CD4-positive, alpha-beta T cell treated with Interleukin-21 for 1 hour (primary cell): ENCODE data around the gene FSTL3.
A peak's percentile ranks its signal among the peaks of the same experiment; 100 is the strongest.
"Not testable (repeated sequence)": the region's sequence is repeated elsewhere in the genome, so short reads cannot be mapped to it uniquely, and the experiment has no call there.

Experiments
- DNase-seq: peaks from one replicate; pipeline ENCODE4 v3.0.0-alpha.2; 2020

FSTL3 gene

DNA sequence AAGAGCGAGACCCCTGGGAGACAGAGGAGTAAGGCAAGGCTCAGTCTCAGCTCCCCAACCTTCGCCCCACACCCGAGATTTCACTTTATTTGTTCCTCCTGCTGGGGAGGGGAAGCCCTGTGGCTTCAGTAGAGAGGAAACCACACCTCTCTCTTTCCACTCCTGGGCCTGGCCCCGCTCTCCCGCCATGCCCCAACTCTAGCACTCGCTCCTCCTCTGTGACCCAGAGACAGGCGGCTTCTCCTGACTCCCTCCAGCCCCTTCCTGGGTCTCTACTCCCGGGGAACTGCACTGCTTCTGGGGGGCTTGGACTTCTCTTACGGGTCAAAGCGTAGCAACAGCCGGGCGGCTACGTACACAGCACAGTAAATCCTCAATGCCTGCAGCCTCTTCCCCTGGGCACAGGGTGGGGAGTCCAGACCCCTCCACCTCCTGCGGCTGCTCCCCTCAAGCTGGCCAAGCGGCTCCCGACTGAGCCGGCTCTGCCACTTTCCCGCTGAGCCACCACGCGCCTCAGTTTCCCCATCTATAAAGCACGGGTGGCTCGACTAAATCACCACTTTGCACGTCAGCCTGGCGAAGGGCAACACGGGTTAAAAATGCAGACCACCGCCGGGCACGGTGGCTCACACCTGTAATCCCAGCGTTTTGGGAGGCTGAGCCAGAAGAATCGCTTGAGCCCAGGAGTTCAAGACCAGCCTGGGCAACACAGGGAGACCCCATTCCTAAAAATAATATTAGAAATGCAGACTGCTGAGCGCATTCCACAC lies 14.6 kb upstream of the FSTL3 start:
- DNase-seq = peak; percentile 79

DNA sequence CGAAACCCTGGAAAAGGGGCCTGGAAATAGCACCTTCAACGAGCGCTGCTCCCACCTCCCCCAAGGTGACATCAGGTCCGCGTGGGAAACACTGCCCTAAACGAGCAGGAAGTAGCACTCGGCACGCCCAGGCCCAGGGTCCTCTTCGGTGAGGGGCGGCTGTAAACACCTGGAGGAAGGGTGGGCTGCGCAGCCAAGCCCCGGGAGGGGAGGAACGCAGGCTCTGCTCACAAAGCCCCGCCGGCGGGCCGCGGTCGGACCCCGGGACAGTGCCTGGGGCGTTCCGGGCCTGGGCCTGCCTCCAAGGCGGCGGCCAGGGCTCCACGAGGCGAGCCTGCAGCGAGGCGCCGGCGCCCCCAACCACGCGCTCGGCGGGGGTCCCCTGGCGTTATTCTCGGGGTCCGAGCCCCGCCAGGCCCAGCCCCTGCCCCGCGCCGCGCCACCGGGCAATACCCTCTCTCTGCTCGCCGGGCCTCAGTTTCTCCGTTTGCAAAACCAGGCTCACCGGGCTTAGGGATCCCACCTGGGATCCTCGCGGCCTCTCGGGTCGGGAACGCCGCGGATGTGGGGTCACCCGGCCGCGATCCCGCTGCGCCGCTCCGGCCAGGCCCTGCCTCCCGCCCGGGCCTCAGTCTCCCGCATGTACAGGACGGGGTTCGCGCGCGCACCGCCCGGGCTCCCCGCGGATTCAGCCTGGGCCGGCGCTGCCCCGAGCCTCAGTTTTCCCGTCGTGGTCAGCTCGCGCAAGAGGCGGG lies 13.8 kb upstream of the FSTL3 start:
- DNase-seq = peak; percentile 79

DNA sequence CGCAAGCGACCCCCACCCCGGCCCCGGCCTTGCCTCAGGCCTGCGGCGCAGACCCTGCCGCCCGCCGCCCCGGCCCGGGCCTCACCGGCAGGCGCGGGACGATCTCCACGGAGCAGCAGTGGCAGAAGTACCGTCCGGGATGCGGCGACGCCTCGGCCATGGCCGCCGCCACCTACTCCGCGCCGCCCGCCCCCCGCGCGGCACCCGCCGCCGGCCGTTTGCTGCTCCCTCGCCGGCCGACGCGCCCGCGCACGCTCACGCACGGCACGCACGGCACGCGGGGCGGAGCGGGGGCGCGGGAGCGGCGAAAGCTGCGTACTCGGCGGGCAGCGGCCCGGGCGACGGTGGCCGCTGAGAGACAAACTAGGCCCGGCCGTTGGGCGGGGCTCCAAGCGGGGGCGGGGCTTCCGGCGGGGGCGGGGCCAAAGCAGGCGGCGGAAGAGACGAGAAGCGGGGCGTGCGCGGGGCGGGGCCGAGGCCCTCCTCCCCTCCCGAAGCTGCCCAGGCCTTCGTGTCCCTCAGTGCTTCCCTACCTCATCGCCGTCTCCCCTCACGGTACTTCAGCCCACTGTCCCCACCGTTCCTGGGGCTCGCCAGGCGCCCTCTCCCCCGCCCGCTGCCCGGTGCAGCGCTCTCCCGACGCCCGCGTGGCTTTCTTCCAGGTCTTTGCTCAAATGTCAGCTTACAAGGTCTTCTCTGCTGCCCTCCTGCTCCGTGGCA lies 13.1 kb upstream of the FSTL3 start, which contains the start of gene RNF126:
TSS of gene RNF126 (minus strand) at position 253 of the 720 bp plus-strand sequence. CDS start at position 160, 93 bp downstream.
- DNase-seq = peak; percentile 95

DNA sequence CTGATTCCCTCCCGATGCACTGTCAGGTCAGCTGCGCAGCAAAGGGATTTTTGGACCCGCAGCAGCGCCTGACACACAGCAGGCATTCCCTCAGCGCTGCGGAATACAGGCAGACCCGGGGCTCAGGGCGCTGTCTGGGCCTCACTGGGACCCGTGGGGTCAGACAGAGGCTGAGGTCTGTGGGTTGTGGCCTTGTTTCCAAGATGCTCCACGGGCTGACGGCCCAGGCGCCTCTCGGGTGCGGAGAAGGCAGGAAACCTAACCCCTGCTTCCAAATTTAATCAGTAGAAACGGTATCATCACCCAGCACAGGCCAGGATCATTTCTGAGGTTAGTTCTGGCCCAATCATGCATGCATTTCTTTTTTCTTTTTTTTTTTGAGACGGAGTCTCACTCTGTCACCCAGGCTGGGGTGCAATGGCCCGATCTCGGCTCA lies 12.5 kb upstream of the FSTL3 start:
- DNase-seq = no peak

DNA sequence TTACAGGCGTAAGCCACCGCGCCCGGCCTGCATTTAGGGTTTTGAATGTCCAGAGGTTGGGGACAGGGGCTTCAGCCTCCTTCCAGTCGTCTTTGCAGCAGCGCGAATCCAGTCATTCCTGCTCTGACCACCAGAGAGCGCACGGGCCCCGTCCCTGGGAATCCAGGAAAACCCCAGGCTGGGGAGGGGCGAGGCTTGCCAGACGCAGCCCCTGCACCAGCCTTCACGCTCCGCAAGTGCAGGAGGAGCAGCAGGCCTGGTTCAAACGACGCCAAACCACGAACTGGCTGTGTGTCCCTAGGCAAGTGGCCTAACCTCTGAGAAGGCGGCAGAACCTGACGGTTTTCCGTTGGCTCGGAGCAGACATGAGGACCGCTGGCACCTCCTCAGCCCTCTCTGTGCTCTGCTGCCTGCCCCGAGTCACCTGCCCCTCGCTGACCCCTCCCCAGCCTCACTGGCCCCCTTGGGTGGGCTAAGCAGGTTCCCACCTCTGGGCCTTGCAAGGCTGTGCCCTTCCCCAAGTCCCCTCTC lies 11.2 kb upstream of the FSTL3 start:
- DNase-seq = peak; percentile 87

DNA sequence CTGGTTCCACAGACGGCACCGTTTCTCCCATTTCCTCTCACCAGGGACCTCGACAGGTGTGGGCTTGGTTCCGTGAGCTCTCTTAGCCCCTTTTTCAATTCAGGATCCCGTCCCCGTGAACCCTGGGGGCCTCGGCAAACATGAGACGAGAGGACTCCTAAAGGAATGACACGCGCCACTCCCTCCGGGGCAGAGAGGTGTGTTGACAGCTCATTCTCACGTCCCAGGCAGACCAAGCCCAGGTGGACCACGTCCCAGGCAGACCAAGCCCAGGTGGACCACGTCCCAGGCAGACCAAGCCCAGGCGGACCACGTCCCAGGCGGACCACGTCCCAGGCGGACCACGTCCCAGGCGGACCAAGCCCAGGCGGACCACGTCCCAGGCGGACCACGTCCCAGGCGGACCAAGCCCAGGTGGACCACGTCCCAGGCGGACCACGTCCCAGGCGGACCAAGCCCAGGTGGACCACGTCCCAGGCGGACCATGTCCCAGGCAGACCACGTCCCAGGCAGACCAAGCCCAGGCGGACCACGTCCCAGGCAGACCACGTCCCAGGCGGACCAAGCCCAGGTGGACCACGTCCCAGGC lies 9.1 kb upstream of the FSTL3 start:
- not testable (repeated sequence) for DNase-seq

DNA sequence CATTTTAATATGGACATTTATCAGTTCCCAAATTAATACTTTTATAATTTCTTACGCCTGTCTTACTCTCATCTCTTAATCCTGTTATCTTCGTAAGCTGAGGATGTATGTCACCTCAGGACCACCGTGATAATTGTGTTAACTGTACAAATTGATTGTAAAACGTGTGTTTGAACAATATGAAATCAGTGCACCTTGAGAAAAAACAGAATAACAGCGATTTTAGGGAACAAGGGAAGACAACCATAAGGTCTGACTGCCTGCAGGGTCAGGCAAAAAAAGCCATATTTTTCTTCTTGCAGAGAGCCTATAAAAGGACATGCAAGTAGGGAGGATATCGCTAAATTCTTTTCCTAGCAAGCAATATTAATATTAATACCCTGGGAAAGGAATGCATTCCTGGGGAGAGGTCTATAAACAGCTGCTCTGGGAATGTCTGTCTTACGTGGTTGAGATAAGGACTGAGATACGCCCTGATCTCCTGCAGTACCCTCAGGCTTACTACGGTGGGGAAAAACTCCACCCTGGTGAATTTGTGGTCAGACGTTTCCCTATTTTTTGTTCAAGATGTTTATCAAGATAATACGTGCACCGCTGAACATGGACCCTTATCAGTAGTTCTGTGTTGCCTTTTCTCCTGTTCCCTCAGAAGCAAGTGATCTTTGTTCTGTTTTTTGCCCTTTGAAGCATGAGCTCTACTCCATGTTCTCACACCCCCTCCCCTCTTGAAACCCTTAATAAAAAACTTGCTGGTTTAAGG lies 7.3 kb upstream of the FSTL3 start:
- DNase-seq = not testable (repeated sequence)

DNA sequence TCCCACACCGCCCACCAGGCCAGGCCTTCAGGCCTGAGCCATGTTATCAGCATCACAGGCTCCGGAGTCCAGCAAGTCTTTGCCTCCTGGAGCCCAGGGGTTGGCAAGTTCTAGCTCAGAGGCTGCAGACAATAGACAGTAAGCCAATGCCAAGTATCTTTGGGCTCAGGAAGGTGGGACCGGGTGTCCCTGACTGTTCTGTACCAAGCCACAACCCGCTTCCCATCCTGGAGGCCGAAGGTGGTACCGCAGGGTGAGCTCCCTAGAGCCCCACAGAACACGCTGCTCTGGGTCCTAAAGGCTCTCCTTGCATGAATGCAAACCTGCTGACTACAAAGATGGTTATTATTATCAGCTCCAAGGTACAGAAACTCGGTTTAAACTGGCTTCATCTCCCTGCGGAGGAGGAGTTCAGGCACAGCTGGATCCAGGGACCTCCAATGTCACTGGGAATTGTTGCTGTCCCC lies 5.5 kb upstream of the FSTL3 start:
- no peak for DNase-seq

DNA sequence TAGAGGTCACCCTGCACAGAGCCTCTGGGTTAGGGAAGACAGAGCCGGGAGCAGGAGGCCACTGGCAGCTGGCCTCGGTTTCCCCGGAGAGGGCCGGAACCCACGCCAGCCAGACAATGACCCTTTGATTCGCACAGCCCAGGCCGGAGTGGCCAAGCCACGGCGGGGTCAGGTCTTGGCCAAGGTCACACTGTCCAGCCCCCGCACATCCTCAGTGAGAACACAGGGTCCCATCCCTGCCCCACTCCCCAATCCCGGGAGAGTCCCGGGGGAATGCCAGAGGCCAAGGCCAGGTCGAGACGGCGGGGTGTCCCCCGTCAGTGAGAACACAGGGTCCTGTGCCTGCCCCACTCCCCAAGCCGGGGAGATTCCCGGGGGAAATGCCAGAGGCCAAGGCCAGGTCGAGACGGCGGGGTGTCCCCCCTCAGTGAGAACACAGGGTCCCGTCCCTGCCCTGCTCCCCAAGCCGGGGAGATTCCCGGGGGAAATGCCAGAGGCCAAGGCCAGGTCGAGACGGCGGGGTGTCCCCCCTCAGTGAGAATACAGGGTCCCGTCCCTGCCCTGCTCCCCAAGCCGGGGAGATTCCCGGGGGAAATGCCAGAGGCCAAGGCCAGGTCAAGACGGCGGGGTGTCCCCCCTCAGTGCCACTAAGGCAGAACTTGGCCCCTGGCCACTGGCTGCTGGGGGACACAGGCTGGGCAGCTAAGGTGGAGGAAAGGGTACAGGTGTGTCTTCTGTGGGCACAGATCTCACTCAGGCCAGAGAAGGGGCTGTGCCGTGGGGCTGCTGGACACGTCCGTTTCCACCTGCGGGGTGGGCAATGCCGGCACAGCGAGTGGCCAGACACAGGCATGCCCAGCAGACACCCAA lies 1.7 kb upstream of the FSTL3 start:
- no peak for DNase-seq

DNA sequence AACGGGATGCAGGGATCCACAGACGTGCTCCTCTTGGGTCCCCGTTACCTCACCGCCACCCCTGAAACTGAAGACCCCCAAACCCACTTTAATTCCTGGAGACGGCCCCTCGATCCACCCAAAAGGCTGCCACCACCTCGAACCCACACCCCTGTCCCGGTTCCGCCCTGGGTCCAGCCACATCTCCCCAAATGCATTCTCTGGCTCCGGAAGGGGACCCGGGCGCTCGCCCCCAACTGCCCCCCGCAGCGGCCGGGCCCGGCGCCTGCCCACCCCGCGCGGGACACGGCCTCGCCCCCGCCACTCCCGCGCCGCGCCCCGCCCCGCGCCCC lies 219 bp upstream of the FSTL3 start:
- DNase-seq = no peak

DNA sequence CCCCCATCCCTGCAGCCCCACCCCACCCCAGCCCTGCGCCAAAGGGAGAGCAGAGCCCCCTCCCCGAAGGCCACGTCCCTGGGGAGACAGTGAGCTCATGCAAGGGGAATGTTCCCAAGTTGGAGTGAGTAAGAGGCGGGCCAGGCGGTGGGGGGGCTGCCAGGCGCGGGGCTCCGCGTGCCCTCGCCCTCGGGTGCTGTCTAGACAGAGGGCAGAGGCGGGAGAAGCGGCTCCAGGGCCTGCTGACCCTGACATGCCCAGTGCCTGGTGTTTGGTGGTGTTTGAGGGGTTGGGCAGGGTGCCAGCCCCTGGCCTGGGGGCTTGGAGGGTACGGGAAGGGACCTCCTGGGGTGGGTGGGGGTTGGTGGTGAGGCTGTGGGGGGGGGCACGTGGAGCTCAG lies 1.0 kb downstream of the FSTL3 start:
- DNase-seq = no peak

DNA sequence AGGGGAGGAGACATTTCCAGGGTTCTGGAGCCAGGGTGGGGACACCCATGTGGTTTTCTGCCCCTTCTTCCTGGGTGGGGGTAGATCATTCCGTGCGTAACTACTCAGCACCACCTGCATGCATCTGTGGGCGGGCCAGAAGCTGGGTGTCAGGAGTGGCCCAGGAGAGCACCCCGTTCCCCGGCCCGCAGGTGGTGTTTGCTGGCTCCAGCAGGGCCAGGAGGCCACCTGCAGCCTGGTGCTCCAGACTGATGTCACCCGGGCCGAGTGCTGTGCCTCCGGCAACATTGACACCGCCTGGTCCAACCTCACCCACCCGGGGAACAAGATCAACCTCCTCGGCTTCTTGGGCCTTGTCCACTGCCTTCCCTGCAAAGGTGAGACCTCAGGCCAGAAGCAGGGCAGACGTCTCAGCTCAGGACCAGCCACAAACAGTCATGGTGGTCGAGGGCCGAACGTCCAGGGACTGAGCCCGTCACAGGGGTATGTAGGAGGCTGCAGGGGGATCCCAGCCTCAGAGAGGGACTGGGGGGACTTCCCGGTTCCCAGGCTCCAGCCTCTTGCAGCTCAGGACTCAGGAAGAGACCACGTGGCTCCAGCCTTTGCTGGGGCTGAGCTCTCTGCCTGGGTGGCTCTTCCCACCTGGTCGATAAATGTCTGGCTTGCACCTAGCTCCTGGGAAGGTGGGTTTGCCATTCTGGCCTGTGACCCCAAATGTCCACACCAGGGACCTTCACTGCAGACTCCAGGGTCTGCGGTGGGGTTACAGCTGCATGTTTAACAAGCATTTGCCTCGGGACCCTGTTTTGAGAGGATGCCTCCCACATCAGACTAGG lies 1.6 kb downstream of the FSTL3 start:
- no peak for DNase-seq

DNA sequence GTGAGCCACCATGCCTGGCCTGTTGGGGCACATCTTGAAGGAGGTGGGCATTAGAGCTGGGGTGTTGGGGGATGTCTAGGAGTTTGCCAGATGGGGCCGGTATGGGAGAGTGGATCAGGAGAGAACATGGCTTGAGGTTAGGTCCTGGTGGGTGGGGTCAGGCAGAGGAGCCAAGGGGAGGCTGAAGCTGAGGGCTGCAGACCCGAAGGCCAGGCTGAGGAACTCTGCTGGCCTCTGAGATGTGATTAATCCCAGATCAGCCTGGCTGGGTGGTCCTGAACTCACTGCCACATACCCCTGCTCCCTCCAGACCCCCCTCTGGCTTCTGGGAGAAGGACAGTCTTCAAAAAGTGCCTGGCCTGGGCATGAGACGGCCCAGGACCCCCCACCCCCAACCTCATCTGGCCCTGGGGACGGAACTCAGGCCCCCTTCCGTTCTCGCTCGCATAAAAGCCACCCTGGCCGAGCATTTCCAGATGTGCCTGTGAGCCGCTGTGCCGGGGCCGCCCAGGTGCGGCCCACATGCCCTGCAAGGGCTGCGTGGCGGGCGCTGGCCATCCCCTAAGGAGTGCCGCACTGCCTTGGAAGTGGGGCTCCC lies 2.7 kb downstream of the FSTL3 start:
- no peak for DNase-seq

DNA sequence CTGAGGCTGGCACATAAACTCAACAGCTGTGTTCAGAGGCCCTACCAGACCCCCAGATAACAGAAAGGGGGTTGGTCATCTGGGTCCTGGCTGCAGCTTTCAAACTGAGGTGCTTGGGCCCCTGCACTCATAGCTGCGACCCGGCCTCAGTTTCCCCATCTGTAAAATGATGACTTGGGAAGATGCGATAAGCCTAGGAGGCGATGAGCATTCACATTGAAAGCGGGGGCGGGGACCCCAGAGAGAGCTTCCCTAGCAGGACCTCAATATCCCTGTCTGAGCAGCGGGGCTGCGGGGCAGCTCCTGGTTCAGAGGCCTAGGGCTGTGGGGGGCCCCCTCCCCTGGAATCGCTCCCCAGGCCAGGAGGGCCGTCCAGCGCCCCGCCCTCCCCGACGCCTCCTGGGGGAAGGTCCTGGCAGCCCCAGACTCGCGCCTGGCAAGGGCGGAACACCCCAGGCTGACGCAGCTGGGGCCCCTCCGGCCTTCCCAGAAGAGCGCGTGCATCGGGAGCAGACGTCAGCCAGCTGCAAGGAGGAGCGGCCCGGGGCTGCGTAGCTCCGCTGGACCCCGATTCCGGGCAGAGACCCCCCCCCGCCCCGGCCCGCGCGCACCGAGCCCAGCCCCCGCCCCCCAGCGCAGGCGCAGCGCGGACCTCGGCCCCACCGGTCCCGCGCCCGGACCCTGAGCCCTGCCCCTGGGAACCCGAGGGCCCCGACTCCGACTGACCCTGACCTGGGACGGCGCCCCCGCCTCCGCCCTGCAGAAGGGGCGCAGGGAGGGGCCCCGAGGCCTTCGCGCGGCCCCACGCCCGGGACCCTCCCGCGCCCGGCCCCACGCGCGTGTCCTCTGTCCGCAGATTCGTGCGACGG lies 3.5 kb downstream of the FSTL3 start:
- DNase-seq = peak; percentile 45

DNA sequence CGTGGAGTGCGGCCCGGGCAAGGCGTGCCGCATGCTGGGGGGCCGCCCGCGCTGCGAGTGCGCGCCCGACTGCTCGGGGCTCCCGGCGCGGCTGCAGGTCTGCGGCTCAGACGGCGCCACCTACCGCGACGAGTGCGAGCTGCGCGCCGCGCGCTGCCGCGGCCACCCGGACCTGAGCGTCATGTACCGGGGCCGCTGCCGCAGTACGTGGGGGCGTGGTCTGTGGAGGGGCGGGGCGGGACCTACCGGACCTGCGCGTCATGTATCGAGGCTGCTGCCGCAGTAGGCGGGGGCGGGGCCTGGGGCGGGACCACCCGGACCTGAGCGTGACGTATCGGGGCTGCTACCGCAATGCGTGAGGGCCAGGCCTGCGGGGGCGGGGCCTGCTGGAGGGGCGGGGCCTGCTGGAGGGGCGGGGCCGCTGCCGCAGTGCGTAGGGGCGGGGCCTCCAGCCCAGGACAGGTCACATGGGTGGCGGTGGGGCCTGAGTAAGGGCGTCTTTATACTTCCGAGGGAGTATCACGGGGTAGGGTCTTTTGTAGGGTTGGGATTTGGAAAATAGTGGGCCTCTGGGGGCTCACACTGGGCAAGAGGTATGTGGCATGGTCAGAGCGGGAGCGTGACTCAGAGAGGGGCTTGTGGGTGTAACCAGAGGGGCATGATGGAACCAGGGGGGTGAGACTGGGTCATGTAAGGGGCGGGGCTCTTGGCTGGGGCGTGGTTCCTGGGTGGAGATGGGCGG lies 4.3 kb downstream of the FSTL3 start:
- DNase-seq = peak; percentile 100

DNA sequence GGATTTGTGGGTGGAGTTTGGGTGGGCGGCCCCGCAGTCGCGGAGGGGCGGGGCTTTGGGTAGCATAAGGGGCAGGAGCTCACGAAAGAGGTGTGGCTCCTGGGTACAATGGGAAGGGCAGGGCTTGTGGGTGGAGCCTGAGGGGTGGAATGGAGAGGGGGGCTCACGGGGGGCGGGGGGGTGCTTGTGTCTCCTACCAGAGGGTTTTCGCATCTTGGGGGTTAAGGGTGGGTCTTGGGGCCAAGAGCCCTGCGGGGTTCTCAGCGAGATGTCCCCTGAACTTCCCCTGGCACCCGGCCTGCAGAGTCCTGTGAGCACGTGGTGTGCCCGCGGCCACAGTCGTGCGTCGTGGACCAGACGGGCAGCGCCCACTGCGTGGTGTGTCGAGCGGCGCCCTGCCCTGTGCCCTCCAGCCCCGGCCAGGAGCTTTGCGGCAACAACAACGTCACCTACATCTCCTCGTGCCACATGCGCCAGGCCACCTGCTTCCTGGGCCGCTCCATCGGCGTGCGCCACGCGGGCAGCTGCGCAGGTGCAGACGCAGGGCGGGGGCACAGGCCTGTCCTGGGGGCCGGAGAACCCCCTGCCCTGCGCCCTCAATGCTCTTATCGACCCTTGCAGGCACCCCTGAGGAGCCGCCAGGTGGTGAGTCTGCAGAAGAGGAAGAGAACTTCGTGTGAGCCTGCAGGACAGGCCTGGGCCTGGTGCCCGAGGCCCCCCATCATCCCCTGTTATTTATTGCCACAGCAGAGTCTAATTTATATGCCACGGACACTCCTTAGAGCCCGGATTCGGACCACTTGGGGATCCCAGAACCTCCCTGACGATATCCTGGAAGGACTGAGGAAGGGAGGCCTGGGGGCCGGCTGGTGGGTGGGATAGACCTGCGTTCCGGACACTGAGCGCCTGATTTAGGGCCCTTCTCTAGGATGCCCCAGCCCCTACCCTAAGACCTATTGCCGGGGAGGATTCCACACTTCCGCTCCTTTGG lies 5.1 kb downstream of the FSTL3 start:
- no peak for DNase-seq
